GM12864 (cell line): ENCODE data around the gene CLK1.

ENCODE experiments used
- DNase-seq: peaks from one replicate; pipeline ENCODE4 v3.0.0-alpha.2; 2011; ENCODE audit warnings: low read depth
- H3K4me3 ChIP-seq: 2 replicates; pipeline ENCODE4 v1.5.1; 2011; ENCODE audit warnings: mild to moderate bottlenecking, low read depth, low read length, control low read depth
- CTCF ChIP-seq: IDR thresholded peaks from 2 replicates; pipeline ENCODE4 v1.5.1; 2011; ENCODE audit warnings: low read depth, mild to moderate bottlenecking, moderate library complexity, low read length, control low read depth, inconsistent platforms; ENCODE audit errors: missing control alignments

The CLK1 gene

GRCh38 chr2:200843993-200844948 is 20.2 kb downstream of the CLK1 start:
- no peak for DNase-seq
- no peak overlapping the region for H3K4me3 ChIP-seq
- TF ChIP-seq CTCF, result no peak

GRCh38 chr2:200839513-200839912 is 24.9 kb downstream of the CLK1 start:
- DNase-seq, result no peak
- no peak for TF ChIP-seq CTCF
- H3K4me3 ChIP-seq, result no peak overlapping the region

GRCh38 chr2:200834701-200835100 is 29.8 kb downstream of the CLK1 start:
- no peak overlapping the region for H3K4me3 ChIP-seq
- DNase-seq, result no peak
- no peak for TF ChIP-seq CTCF

- H3K4me3 ChIP-seq, result no peak overlapping the region
- no peak for DNase-seq
- TF ChIP-seq CTCF, result no peak
These were observed 35.2 kb downstream of the CLK1 start for GRCh38 chr2:200829258-200829655.

- TF ChIP-seq CTCF, result no peak
- DNase-seq, result no peak
These were observed 35.7 kb downstream of the CLK1 start for GRCh38 chr2:200828572-200829257.

GRCh38 chr2:200828104-200828503 is 36.4 kb downstream of the CLK1 start:
- TF ChIP-seq CTCF, result no peak
- H3K4me3 ChIP-seq, result no peak overlapping the region
- DNase-seq, result no peak

More at GRCh38 chr2:200828572-200829257, 35.7 kb downstream of the CLK1 start:
- no peak overlapping the region for H3K4me3 ChIP-seq
